Effector CD8-positive, alpha-beta T cell (primary cell): ENCODE data around the gene SDCCAG8.

Experiments used
- DNase-seq: peaks from one replicate; lab custom pipeline; 2025; lab: John Stamatoyannopoulos, UW

The SDCCAG8 gene

GRCh38 chr1:243390162-243390791 is 134.4 kb downstream of the SDCCAG8 start:
- DNase-seq, result no peak

GRCh38 chr1:243391355-243391754 is 135.5 kb downstream of the SDCCAG8 start:
- DNase-seq, result no peak

DNA sequence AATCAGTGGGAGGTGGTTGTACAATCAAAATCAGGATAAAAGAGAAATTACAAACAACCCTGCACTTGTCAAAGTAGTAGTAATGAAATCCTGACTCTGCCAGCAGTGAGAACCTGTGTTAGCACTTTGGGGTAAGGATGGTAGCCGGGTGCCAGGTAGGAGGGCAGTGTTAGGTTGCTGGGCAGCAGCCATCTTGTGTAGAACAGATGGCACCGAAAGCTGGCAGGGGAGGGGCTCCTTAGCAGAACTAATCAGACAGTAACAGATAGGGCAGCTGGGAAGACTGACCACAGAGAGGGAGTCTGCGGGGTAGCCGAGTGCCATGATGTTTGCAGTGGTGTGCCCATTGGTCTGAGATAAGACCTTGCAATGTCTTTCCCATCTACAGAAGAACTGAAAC is 137.3 kb downstream of the SDCCAG8 start:
- no peak for DNase-seq

DNA sequence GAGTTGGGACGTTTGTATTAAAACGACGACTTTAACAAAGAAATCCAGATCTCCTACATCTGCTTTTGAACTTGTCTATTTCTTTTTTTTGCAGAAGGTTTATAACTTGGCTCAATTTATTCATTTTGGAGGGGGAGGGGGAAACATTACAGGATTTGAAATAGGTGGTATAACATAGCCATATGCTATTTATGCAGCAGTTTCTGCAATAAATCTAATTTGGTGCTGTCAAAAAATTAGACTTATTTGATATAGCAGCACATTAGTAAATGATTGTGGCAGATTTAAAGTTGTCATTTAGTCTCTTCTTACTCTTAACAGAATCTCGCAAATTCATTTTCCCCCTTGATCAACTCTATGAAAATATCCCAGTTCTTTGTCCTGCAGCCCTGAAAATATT is 138.2 kb downstream of the SDCCAG8 start:
- DNase-seq, result no peak

DNA sequence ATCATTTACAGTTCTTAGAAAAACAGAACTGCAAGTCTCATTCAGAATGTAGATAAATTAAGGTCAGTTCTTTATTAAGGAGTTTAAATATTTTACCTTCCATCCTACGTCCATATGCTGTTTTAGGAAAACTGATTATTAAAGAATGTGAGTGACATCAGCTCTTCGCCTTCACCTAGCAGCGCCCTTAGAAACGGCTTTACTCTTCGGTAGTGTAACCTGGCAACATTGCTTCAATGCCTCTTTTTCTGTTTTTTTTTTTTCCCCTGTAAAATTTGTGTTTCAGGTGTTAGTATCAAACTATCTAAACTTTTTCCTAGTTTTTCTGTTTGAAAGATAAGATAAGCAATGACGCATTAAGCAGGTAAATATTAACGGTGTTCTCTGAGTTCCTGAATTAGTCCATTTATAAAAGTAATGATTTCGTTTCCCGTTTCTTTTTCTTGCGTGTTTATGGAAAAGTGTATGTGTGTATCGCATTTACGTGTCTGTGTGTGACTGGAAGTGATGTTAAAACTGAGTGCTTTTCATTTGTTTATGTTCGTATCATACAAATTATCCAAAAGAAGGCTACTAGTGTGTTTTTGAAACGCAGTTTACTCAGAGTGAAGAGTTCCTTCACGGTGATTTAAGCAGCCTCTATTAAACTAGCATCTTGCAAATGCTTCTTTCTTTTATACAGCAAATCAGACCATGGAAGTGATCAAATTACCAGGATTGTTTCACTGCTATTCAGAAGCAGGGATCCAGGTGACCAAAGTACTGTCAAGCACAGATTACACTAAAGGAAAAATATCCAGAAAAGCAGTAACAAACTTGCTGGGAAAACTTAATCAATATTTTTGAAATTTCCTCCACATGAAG is 139.0 kb downstream of the SDCCAG8 start:
- no peak for DNase-seq

DNA sequence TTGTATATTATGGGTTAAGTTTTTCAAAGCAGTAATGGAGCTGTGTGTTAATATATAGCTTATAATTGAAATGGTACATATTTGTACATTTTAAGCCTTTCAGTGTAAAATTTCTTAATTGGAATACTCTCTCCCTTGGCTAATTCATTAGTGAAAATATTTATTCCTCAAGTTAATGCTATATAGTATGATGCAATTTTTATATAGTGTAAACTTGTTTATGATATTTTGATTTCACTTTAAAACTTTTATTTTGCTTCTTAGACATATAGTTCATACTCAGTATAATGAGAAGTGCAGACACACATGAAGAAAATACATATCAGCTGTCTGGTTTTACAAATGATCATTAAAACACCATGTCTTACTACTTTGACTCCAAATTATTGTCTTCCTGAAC is 140.6 kb downstream of the SDCCAG8 start:
- no peak for DNase-seq

DNA sequence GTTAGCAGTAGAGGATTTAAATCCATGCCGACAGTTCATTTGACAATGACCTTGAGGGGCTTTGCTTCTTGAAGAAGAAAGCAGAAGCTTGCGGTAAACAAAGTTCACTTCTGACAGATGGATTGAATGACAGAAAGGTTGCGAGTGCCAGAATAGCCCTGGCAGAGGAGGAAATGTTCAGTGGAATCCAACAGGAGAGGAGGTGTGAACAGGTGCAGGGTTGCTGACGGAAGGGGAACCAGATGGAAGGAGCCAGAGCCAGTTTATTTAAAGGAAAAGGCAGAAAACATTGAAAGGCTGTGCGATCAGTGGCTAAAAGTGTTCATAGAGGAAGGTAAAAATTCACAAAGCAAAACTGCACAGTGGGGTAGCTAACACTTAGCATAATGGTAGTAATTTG is 141.0 kb downstream of the SDCCAG8 start:
- no peak for DNase-seq

GRCh38 chr1:243397613-243398321 is 141.9 kb downstream of the SDCCAG8 start:
- DNase-seq, result no peak

- DNase-seq, result no peak
Measured at GRCh38 chr1:243399561-243400155, 143.8 kb downstream of the SDCCAG8 start.

DNA sequence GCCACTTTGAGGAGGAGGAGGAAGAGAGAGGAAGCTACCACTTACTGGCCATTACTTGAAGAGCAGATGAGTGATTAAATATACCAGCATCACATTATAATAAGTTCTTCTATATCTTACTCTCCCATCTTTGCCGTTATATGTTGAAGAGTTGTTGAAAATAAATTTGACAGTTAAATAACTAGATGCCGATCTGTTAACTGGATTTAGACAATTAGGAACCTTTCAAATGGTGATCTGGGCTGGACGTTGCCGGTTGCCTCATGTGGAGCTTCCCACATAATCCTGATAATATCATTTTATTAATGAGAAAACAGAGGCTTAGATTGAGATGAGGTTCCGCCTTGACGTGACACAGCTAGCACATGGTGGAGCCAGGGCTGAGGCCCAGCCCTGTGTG is 147.0 kb downstream of the SDCCAG8 start:
- no peak for DNase-seq

DNA sequence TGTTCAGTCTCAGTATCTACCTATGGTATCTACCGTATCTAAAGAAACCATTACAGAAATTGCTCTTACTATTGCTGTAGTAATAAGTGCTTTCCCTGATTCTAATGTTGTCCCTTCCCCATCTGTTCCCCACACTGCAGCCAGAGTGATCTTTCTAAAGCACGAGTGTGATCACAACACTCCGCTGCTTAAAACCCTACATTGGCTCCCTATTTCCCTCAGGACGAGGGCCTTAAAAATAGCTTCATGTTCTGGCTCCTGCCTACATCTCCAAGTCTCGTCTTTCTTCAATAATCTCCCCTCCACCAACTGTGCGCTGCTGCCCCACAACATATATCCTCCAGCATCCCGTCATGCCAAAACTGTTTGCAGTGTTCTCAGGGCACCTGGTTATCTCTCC is 150.6 kb downstream of the SDCCAG8 start:
- DNase-seq, result no peak

GRCh38 chr1:243407284-243408018 is 151.6 kb downstream of the SDCCAG8 start:
- no peak for DNase-seq

- DNase-seq, result no peak
Measured at GRCh38 chr1:243408479-243408878, 152.6 kb downstream of the SDCCAG8 start.

DNA sequence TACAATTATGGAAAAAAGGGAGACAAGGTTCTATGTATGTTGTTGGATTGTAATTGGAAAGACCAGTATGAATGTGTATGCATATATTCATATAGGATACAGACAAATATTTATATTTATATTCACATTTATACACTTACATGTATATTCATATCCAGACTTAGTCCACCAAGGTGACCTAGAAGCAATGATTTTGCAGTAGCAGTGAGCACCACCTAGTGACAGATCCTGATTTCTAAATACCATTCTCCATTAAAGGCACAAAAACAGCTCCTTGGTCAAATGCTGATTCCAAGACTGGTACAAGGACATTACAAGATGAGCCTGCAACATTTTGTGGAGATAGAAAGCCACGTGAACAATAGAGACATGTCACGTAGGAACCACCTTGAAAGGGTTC is 153.4 kb downstream of the SDCCAG8 start:
- DNase-seq, result no peak

DNA sequence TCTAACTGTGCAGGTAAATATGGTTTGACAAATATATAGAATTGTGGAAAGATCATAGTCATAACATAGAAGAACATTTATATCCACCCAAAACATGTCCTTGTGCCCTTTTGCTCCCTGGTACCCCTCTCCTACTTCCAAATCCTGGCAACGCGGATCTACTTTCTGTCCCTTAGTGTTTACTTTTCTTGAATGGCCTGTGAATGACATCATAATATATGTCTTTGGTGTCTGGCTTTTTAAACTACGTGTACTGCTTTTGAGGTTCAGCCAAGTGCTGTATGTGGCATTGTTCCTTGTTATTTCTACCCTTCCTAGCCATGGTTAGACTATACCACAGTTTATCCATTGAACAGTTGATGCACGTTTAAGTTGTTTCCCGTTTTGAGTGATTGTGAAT is 155.6 kb downstream of the SDCCAG8 start:
- DNase-seq, result no peak

GRCh38 chr1:243413431-243414151 is 157.8 kb downstream of the SDCCAG8 start:
- no peak for DNase-seq

DNA sequence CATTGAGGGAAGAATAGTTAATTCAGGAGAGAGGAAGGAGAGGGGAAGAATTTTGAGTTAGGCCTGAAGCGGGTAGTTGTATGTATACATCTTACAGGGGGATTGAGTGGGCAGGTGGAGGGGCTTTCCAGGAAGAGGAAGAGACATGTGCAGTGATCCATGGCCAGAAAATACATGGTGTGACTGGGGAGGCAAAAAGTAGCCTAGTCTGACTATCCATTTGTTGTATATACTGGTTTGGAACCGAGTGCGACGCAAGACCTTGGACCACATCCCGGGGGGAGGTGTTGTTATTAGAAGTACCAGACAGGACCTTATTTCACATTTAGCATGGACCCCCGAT is 158.3 kb downstream of the SDCCAG8 start:
- DNase-seq, result no peak

DNA sequence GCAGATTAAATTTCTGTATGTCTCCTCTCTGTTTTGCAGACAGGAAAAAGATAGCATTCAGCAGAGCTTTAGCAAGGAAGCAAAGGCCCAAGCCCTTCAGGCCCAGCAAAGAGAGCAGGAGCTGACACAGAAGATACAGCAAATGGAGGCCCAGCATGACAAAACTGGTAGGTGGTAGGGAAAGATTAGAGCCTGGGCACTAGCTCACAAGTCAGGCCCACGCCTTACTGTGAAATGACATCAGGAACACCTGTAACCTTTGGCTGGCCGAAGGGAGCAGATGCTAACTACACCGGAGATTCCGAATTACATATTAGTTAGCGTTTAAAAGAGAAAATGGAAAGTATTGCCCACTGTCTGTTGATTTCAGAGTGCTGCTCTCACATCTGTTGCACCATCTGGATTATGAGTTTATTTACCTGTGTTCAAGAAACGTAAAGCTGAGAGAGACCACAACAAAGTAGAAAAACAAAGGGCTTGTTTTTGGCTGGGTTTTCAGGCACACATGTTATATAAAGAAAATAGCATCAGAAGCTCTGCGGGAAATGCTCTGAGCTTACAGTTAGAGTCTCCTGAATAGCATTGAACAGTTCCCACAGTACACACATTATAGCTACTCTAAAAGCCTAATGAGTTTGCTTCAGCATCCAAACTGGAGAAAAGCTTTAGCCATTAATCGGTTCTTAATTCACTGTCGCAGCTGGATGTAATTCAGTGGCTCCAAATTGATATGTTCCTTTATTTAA is 160.0 kb downstream of the SDCCAG8 start:
- DNase-seq, result no peak

- no peak for DNase-seq
Measured at GRCh38 chr1:243416495-243416894, 160.7 kb downstream of the SDCCAG8 start.
